K562 (cell line): Measurements from ENCODE around the gene TJP2. TPM values are rescaled to one million over a fixed set of nuclear protein-coding genes. Genes with fewer than 3 reads are reported as not detected.

Experiments
- ATAC-seq: fragments of 200-7000 bp; cut with Tn5 transposase; 3 replicates; pipeline ENCODE4 v1.9.1; 2020; ENCODE audit warnings: moderate library complexity
- BruUV-seq: library from RNA; stranded (reverse); fragments of 400-500 nt; replicated peaks from 2 replicates; lab custom pipeline; 2021; lab: Mats Ljungman, UMichigan
- CTCF ChIA-PET: fragments of 300-600 bp; formaldehyde crosslinking; extraction: SDS; loops from one replicate; lab custom pipeline; 2021; ENCODE audit warnings: low intra/inter-chr PET ratio; lab: Yijun Ruan, JAX
- POLR2A ChIA-PET: fragments of 300-600, 350-650 bp; sonication (Branson Sonifier 250); formaldehyde crosslinking; extraction: SDS; loops from one replicate; lab custom pipeline; 2021; ENCODE audit warnings: antibody characterized with exemption, inconsistent platforms; lab: Yijun Ruan, JAX
- DNase-seq, 4 experiments: peaks; one replicate each; pipeline versions ENCODE4 v3.0.0 to v3.0.0-alpha.2; 2011 to 2018; ENCODE audit warnings: low spot score in 3 of 4, mixed read lengths in 3 of 4; ENCODE audit errors: extremely low read depth in 1 of 4
- FAIRE-seq: peaks from 2 replicates; lab custom pipeline; 2011; peaks lifted over from hg19 to GRCh38; lab: Jason Lieb, UNC
- H2AFZ ChIP-seq: 2 replicates; pipeline ENCODE4 v1.6.0; 2011; ENCODE audit warnings: low read depth, low read length, control low read depth, inconsistent platforms
- H3K27ac ChIP-seq: fragments of 200-600 bp; 3 replicates; pipeline ENCODE4 v1.8.0; 2011; ENCODE audit warnings: low read depth, mild to moderate bottlenecking, control low read depth, inconsistent platforms, low read length, moderate library complexity, mixed read lengths; ENCODE audit errors: extremely low read depth
- H3K27me3 ChIP-seq, 2 experiments: fragments of 300-600 bp in 1 of 2; 2 replicates in 1 of 2; 3 replicates in 1 of 2; pipeline versions ENCODE4 v1.6.0 to v1.8.0; 2011; ENCODE audit warnings: inconsistent platforms in 2 of 2, low read length in 2 of 2, mild to moderate bottlenecking in 1 of 2, mixed read lengths in 1 of 2, moderate library complexity in 1 of 2; ENCODE audit not compliant: control insufficient read depth in 2 of 2, insufficient read depth in 2 of 2
- H3K36me3 ChIP-seq: fragments of 300-600 bp; 3 replicates; pipeline ENCODE4 v1.8.0; 2011; ENCODE audit warnings: mild to moderate bottlenecking, low read length, inconsistent platforms; ENCODE audit not compliant: control insufficient read depth, insufficient read depth
- H3K4me1 ChIP-seq, 2 experiments: fragments of 200-600 bp in 1 of 2; replicated peaks in 1 of 2; 2 replicates in 1 of 2; 3 replicates in 1 of 2; pipeline versions ENCODE4 v1.5.1 to v1.8.0; 2011; ENCODE audit warnings: inconsistent platforms in 2 of 2, low read length in 2 of 2, mild to moderate bottlenecking in 1 of 2, mixed read lengths in 1 of 2, moderate library complexity in 1 of 2; ENCODE audit not compliant: control insufficient read depth in 2 of 2, insufficient read depth in 2 of 2
- H3K4me2 ChIP-seq: 2 replicates; pipeline ENCODE4 v1.6.1; 2011; ENCODE audit warnings: low read length, control low read depth, inconsistent platforms, mixed read lengths; ENCODE audit not compliant: insufficient read depth
- H3K4me3 ChIP-seq: fragments of 200-600 bp; sonication (generic), shearing (Covaris generic); 2 replicates; pipeline ENCODE4 v1.5.1; 2016; ENCODE audit warnings: control low read depth, inconsistent platforms
- H3K79me2 ChIP-seq: fragments of 200-600 bp; 3 replicates; pipeline ENCODE4 v1.8.0; 2011; ENCODE audit warnings: low read length, inconsistent platforms; ENCODE audit not compliant: control insufficient read depth, insufficient read depth
- H3K9ac ChIP-seq, 2 experiments: 2 replicates each; pipeline versions ENCODE4 v1.6.0 to v1.6.1; 2011; ENCODE audit warnings: low read depth in 2 of 2, low read length in 2 of 2, control low read depth in 1 of 2, inconsistent platforms in 1 of 2, mild to moderate bottlenecking in 1 of 2, mixed read lengths in 1 of 2; ENCODE audit not compliant: insufficient read depth in 1 of 2
- H3K9me1 ChIP-seq: one replicate; pipeline ENCODE4 v1.6.0; 2011; ENCODE audit warnings: inconsistent platforms, mild to moderate bottlenecking, low read length, moderate library complexity; ENCODE audit not compliant: control insufficient read depth, insufficient read depth
- H3K9me3 ChIP-seq: replicated peaks from 2 replicates; pipeline ENCODE4 v1.5.1; 2011; ENCODE audit warnings: low read depth, low read length, inconsistent platforms; ENCODE audit not compliant: control insufficient read depth, insufficient read depth
- H4K20me1 ChIP-seq: replicated peaks from 2 replicates; pipeline ENCODE4 v1.6.1; 2011; ENCODE audit warnings: low read length, inconsistent platforms, mixed read lengths; ENCODE audit not compliant: control insufficient read depth, insufficient read depth
- CBFA2T2 ChIP-seq: fragments of 450-650 bp; conservative IDR thresholded peaks from 2 replicates; pipeline ENCODE4 v1.6.1; 2017; ENCODE audit warnings: mild to moderate bottlenecking
- CHD4 ChIP-seq: fragments of 200-600 bp; sonication (generic); IDR thresholded peaks from 3 replicates; pipeline ENCODE4 v1.6.1; 2012; ENCODE audit warnings: low read depth, mild to moderate bottlenecking, mixed read lengths, low read length, inconsistent platforms; ENCODE audit not compliant: insufficient read depth, insufficient replicate concordance, poor library complexity, severe bottlenecking
- FOXM1 ChIP-seq, 2 experiments: fragments of 450-650 bp in 1 of 2; sonication (generic) in 1 of 2; formaldehyde crosslinking in 1 of 2; IDR thresholded peaks; 2 replicates each; pipeline versions ENCODE4 v1.6.1 to v1.9.0; 2017 to 2022; ENCODE audit warnings: low read depth in 2 of 2, mild to moderate bottlenecking in 2 of 2, missing genetic modification reagents in 1 of 2, moderate library complexity in 1 of 2
- NRF1 ChIP-seq, 2 experiments: fragments of 450-650 bp; IDR thresholded peaks in 1 of 2; conservative IDR thresholded peaks in 1 of 2; 2 replicates each; pipeline ENCODE4 v1.6.1; 2014; ENCODE audit warnings: mild to moderate bottlenecking in 2 of 2
- RAD21 ChIP-seq, 2 experiments: fragments of 250-450 bp in 1 of 2; fragments of 450-650 bp in 1 of 2; sonication (Bioruptor Pico) in 1 of 2; formaldehyde crosslinking in 1 of 2; IDR thresholded peaks in 1 of 2; conservative IDR thresholded peaks in 1 of 2; 2 replicates each; pipeline versions ENCODE4 v1.4.0 to v1.8.0; 2020 to 2022; ENCODE audit warnings: mild to moderate bottlenecking in 2 of 2, moderate library complexity in 1 of 2
- SPI1 ChIP-seq: IDR thresholded peaks from 2 replicates; pipeline ENCODE4 v1.6.1; 2011; ENCODE audit warnings: low read depth, low read length, control low read depth, borderline replicate concordance
- TCF7 ChIP-seq: sonication (generic); IDR thresholded peaks from 2 replicates; pipeline ENCODE4 v1.6.1; 2016; ENCODE audit warnings: antibody characterized with exemption, borderline replicate concordance
- ZFP30 ChIP-seq: fragments of 250-450 bp; sonication (Bioruptor Pico); IDR thresholded peaks from 2 replicates; pipeline ENCODE4 v1.8.0; 2022; ENCODE audit warnings: moderate library complexity, mild to moderate bottlenecking, inconsistent platforms, borderline replicate concordance
- ZNF12 ChIP-seq: sonication (generic); formaldehyde crosslinking; IDR thresholded peaks from 2 replicates; pipeline ENCODE4 v1.4.0; 2020; ENCODE audit warnings: mild to moderate bottlenecking, missing genetic modification reagents
- ZNF586 ChIP-seq: fragments of 450-650 bp; formaldehyde crosslinking; conservative IDR thresholded peaks from 2 replicates; pipeline ENCODE4 v1.4.0; 2020; ENCODE audit warnings: mild to moderate bottlenecking, moderate library complexity
- ZNF589 ChIP-seq: fragments of 200-800 bp; sonication (Bioruptor generic); IDR thresholded peaks from 2 replicates; pipeline ENCODE4 v1.6.1; 2016; ENCODE audit warnings: low read depth, missing genetic modification characterization, missing compliant biosample characterization
- ZZZ3 ChIP-seq: fragments of 450-650 bp; IDR thresholded peaks from 2 replicates; pipeline ENCODE4 v1.6.1; 2016; ENCODE audit warnings: antibody characterized with exemption, mild to moderate bottlenecking, moderate library complexity
- WGBS: fragments of 100-300 bp; shearing (Covaris generic); methylation state at CpG from one replicate; pipeline ENCODE4 v1.1.6; 2016; ENCODE audit warnings: low coverage, mixed read lengths; ENCODE audit not compliant: insufficient coverage; ENCODE audit errors: missing lambda C conversion rate; 5-methylcytosine and 5-hydroxymethylcytosine counted together
- in situ Hi-C: fragments of 300-500 bp; cut with MboI; formaldehyde crosslinking; loops from 4 replicates; pipeline ENCODE4 v1.15.0; 2018; ENCODE audit warnings: inconsistent platforms, mixed read lengths
- intact Hi-C: fragments of 100-400 bp; cut with micrococcal nuclease; formaldehyde crosslinking; loops from 2 replicates; pipeline ENCODE4 v1.14.2; 2022
- polyA plus RNA-seq, 8 experiments: library from polyadenylated mRNA; depleted of rRNA in 4 of 8; stranded (reverse) in 5 of 8; unstranded in 3 of 8; fragments of >200 nt; fragmentation: Nextera tagmentation in 2 of 8; fragmentation: Illumina TruSeq in 1 of 8; extraction: Ambion mirVana in 2 of 8; extraction: Trizol in 1 of 8; gene quantifications; 2 replicates each; pipeline versions ENCODE4 v1.2.1 to v1.2.3, GENCODE V29; 2011 to 2014; ENCODE audit warnings: inconsistent platforms in 1 of 8, missing spikeins in 1 of 8
- total RNA-seq, 7 experiments: library from RNA; depleted of rRNA in 6 of 7; stranded (reverse); fragments of >200 nt in 6 of 7; fragmentation: Illumina TruSeq in 2 of 7; extraction: Trizol in 2 of 7; gene quantifications; 2 replicates each; pipeline versions ENCODE4 v1.2.1 to v1.2.3, GENCODE V29; 2011 to 2021; ENCODE audit warnings: low replicate concordance in 1 of 7
- TF ChIP-seq, protein P1 (sequence below): fragments of 450-650 bp; IDR thresholded peaks from 2 replicates; pipeline ENCODE4 v1.6.1; 2016
- TF ChIP-seq, protein P2 (sequence below): fragments of 450-650 bp; IDR thresholded peaks from 2 replicates; pipeline ENCODE4 v1.6.1; 2016; ENCODE audit warnings: antibody characterized with exemption
- TF ChIP-seq, protein P3 (sequence below): fragments of 250-450 bp; sonication (Bioruptor Pico); IDR thresholded peaks from 2 replicates; pipeline ENCODE4 v1.8.0; 2022; ENCODE audit warnings: inconsistent platforms

Gene TJP2
- total and polyA plus RNA-seq, 9 of the 15 experiments (the other 6 are each of a cell fraction or from before 2014, with no cell fraction given): 4.0 to 24.1 (median 16.8) TPM

DNA sequence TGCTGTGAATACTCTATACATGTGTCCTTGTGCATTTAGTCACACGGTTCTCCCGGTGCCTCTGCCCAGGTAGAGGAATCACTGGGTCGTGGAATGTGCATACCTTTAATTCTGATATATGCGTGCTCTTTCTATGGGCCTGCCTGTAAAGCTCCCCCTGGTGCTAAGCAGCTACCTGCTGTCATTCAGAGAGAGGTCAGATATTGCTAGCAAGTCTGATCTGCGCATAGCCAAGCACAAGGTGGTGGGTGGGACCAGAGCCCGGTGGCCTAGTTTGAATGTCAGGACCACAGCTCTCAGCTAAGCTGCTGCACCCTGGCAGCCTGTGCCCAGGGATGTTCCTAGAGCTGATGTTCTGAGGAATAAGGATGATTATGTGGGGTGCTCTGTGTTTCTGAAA is 33.4 kb downstream of the TJP2 start (continued):
- TF ChIP-seq, protein P1, sequence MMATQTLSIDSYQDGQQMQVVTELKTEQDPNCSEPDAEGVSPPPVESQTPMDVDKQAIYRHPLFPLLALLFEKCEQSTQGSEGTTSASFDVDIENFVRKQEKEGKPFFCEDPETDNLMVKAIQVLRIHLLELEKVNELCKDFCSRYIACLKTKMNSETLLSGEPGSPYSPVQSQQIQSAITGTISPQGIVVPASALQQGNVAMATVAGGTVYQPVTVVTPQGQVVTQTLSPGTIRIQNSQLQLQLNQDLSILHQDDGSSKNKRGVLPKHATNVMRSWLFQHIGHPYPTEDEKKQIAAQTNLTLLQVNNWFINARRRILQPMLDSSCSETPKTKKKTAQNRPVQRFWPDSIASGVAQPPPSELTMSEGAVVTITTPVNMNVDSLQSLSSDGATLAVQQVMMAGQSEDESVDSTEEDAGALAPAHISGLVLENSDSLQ: peak; percentile 79
- TF ChIP-seq RAD21 (CRISPR knock-in tag; conservative IDR thresholded peaks at IDR 0.05 in 1 of 2, IDR thresholded peaks at IDR 0.05 in 1 of 2) (0 out of 4 replicates have a peak, but pooled peaks of 1 of the 2 experiments have one; percentile 7), NRF1 (conservative IDR thresholded peaks at IDR 0.05 in 1 of 2, IDR thresholded peaks at IDR 0.05 in 1 of 2) (peak; percentile 65 to 72), CHD4 (no peak), CBFA2T2 (no peak)

DNA sequence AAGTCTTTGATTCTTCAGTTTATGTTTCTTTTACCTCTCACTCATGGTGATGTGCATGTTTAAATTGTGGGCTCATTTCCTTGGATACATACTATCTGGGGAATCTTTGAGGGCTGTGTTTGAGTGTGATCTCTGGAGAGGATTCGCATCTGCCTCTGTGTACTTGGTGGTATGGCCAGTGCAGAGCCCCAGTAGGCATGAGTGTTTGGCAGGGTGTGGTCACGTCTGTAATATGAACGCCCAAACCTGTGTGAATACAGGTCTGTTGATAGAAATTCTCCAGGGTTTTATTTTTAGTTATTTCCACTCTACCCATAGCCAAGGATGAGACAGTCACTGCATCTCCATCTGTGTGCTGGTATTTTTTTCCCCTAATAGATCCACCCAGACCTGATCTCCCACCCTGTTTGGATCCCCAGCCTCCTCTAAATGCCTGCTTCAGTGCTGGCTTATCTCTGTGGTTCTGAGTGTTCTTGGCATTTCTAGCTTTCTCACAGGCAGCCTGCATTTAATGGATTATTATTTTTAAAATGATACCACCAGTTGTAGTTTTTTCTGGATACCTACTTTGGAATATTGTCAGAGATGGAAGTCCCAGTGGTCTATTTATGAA is 37.5 kb downstream of the TJP2 start:
- no peak overlapping the region for H2AFZ ChIP-seq
- no peak overlapping the region; the same call in 2 of the 3 replicates for H3K27ac ChIP-seq
- peaks cover 8 to 25% of the 10 kb centered on the region in 2 experiments; a peak in 3 of 5 replicates for H3K4me1 ChIP-seq
- ATAC-seq: no peak; the same call in 2 of the 3 replicates
- TF ChIP-seq, protein P2, sequence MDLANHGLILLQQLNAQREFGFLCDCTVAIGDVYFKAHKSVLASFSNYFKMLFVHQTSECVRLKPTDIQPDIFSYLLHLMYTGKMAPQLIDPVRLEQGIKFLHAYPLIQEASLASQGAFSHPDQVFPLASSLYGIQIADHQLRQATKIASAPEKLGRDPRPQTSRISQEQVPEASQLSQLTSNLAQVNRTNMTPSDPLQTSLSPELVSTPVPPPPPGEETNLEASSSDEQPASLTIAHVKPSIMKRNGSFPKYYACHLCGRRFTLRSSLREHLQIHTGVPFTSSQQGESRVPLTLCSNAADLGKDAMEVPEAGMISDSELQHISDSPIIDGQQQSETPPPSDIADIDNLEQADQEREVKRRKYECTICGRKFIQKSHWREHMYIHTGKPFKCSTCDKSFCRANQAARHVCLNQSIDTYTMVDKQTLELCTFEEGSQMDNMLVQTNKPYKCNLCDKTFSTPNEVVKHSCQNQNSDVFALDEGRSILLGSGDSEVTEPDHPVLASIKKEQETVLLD: no peak
- TF ChIP-seq ZNF589 (CRISPR knock-in tag) (no peak), ZNF586 (CRISPR knock-in tag) (no peak), ZZZ3 (no peak), SPI1 (no peak), ZFP30 (CRISPR knock-in tag) (no peak), ZNF12 (no peak), TCF7 (no peak), FOXM1 (IDR thresholded peaks at IDR 0.05; ENCODE audit: low read depth) (no peak), FOXM1 (CRISPR knock-in tag; IDR thresholded peaks at IDR 0.05; ENCODE audit: low read depth) (no peak)
- TF ChIP-seq, protein P3, sequence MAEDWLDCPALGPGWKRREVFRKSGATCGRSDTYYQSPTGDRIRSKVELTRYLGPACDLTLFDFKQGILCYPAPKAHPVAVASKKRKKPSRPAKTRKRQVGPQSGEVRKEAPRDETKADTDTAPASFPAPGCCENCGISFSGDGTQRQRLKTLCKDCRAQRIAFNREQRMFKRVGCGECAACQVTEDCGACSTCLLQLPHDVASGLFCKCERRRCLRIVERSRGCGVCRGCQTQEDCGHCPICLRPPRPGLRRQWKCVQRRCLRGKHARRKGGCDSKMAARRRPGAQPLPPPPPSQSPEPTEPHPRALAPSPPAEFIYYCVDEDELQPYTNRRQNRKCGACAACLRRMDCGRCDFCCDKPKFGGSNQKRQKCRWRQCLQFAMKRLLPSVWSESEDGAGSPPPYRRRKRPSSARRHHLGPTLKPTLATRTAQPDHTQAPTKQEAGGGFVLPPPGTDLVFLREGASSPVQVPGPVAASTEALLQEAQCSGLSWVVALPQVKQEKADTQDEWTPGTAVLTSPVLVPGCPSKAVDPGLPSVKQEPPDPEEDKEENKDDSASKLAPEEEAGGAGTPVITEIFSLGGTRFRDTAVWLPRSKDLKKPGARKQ (CRISPR knock-in tag): no peak
- TF ChIP-seq, all 486 proteins: peak for 0
- H3K9me3 ChIP-seq: no peaks in the 10 kb centered on the region
- intact Hi-C loops: no loop called here
- no peaks in the 10 kb centered on the region for H4K20me1 ChIP-seq
- H3K9me1 ChIP-seq: no peaks in the 10 kb centered on the region
- no peaks in the 10 kb centered on the region for H3K27me3 ChIP-seq
- BruUV-seq: no TSS peak
- no peak overlapping the region for H3K4me3 ChIP-seq
- in situ Hi-C loops: no loop called here
- FAIRE-seq (no peak), DNase-seq (no peak)
- peaks cover 17% of the 10 kb centered on the region; the same call in 2 of the 3 replicates for H3K79me2 ChIP-seq
- H3K9ac ChIP-seq: peak overlapping the region in 1 of 2 experiments; percentile 20; a peak in 1 of 4 replicates
- ChIA-PET POLR2A (no interaction called here), CTCF (no interaction called here)
- H3K36me3 ChIP-seq: no peaks in the 10 kb centered on the region
- peak overlapping the region; percentile 34 for H3K4me2 ChIP-seq
- WGBS: 40% methylated on average over 3 of the region's 3 CpGs
